HepG2 (cell line): Measurements from ENCODE around the gene PDS5B. TPM values are rescaled to one million over a fixed set of nuclear protein-coding genes. Genes with fewer than 3 reads are reported as not detected.

Experiments
- ETV6 ChIP-seq: sonication (generic); formaldehyde crosslinking; conservative IDR thresholded peaks from 2 replicates; pipeline ENCODE4 v1.4.0; 2020; ENCODE audit warnings: missing genetic modification reagents
- GTF3A ChIP-seq: sonication (generic); formaldehyde crosslinking; conservative IDR thresholded peaks from 2 replicates; pipeline ENCODE4 v1.4.0; 2020; ENCODE audit warnings: mild to moderate bottlenecking, missing genetic modification reagents
- KDM5B ChIP-seq: sonication (generic); formaldehyde crosslinking; IDR thresholded peaks from 2 replicates; pipeline ENCODE4 v1.4.0; 2020; ENCODE audit warnings: missing genetic modification reagents, mild to moderate bottlenecking, borderline replicate concordance
- MIER3 ChIP-seq: IDR thresholded peaks from 2 replicates; pipeline ENCODE4 v1.6.1; 2016; ENCODE audit warnings: missing compliant biosample characterization, borderline replicate concordance
- NFIC ChIP-seq: IDR thresholded peaks from 2 replicates; pipeline ENCODE4 v1.6.1; 2012; ENCODE audit warnings: mild to moderate bottlenecking, low read length, inconsistent platforms
- PLRG1 ChIP-seq: fragments of 450-650 bp; conservative IDR thresholded peaks from 2 replicates; pipeline ENCODE4 v1.6.1; 2016
- ZNF205 ChIP-seq: IDR thresholded peaks from 2 replicates; pipeline ENCODE4 v1.6.1; 2018; ENCODE audit warnings: missing biosample characterization, missing genetic modification reagents
- ZNF777 ChIP-seq: sonication (generic); formaldehyde crosslinking; IDR thresholded peaks from 2 replicates; pipeline ENCODE4 v1.4.0; 2020; ENCODE audit warnings: missing genetic modification reagents
- ZNF891 ChIP-seq: sonication (generic); formaldehyde crosslinking; IDR thresholded peaks from 2 replicates; pipeline ENCODE4 v1.5.0; 2020; ENCODE audit warnings: mild to moderate bottlenecking, missing genetic modification reagents
- polyA plus RNA-seq, 8 experiments: library from polyadenylated mRNA; depleted of rRNA in 3 of 8; stranded (reverse) in 7 of 8; unstranded in 1 of 8; fragments of >200 nt; fragmentation: Illumina TruSeq in 4 of 8; extraction: Trizol in 4 of 8; gene quantifications; 2 replicates each; pipeline versions ENCODE4 v1.2.1 to v1.2.3, GENCODE V29; 2011 to 2016; ENCODE audit warnings: low read depth in 4 of 8, missing spikeins in 1 of 8, mixed read lengths in 1 of 8; ENCODE audit not compliant: insufficient read depth in 1 of 8
- total RNA-seq, 5 experiments: library from RNA; depleted of rRNA; stranded (reverse); fragments of >200 nt; fragmentation: Illumina TruSeq; extraction: Trizol; gene quantifications; 2 replicates each; pipeline ENCODE4 v1.2.3, GENCODE V29; 2016; ENCODE audit warnings: low read depth in 1 of 5
- TF ChIP-seq, protein P1 (sequence below): sonication (generic); formaldehyde crosslinking; conservative IDR thresholded peaks from 2 replicates; pipeline ENCODE4 v1.4.0; 2020; ENCODE audit warnings: mild to moderate bottlenecking, missing genetic modification reagents, moderate library complexity
- TF ChIP-seq, protein P2 (sequence below): sonication (generic); formaldehyde crosslinking; conservative IDR thresholded peaks from 2 replicates; pipeline ENCODE4 v1.4.0; 2020; ENCODE audit warnings: missing genetic modification reagents
- TF ChIP-seq, protein P3 (sequence below): sonication (generic); formaldehyde crosslinking; IDR thresholded peaks from 2 replicates; pipeline ENCODE4 v1.5.1; 2020; ENCODE audit warnings: missing genetic modification reagents, mild to moderate bottlenecking, borderline replicate concordance
- TF ChIP-seq, protein P4 (sequence below): sonication (generic); formaldehyde crosslinking; IDR thresholded peaks from 2 replicates; pipeline ENCODE4 v1.4.0; 2020; ENCODE audit warnings: mild to moderate bottlenecking, missing genetic modification reagents
- TF ChIP-seq, protein P5 (sequence below): IDR thresholded peaks from 2 replicates; pipeline ENCODE4 v1.6.1; 2012; ENCODE audit warnings: low read depth, low read length, improper control_type of control experiment

Gene PDS5B
- total and polyA plus RNA-seq, 2 of the 13 experiments (the other 11 are each of a cell fraction or from before 2014, with no cell fraction given): 5.8 to 24.6 TPM

DNA sequence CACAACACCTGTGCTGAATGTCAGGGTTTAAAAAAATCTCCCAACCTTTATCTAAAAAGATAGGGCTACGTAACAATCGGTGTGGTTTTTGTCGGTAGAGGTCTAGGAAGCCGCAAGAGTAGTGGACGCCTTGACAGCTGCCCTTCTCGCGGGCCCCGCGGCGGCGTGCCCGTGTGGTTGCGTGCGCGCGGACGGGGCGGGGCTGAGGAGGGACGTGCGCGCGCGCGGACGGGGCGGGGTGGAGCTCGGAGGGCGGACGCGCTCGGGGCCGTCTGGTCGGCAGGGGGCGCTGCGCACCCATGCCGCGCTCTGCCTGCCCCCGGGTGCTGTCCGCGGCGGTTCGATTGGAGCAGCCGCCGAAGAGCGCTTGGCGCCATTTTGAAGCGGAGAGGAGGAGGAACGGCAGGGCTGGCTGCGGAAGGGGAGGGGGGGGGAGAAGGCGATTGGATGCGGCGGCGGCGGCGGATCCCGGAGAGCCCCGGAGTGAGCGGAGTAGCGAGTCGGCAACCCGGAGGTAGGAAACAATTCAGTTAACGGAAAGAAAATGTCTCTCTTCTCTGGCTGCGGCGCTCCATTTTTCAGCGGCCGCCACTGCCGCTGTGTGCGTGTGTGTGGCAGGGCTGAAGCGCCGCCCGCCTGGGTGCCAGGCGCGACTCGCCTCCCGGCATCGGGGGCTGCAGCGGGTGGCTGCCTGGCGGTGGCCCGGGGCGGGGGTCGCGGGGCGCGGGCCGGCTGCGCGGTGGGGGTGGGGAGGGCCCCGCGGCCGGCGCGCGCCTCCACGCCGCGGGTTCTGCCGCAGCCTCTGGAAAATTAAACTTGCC, at the start of gene PDS5B (continued):
- TF ChIP-seq, protein P1, sequence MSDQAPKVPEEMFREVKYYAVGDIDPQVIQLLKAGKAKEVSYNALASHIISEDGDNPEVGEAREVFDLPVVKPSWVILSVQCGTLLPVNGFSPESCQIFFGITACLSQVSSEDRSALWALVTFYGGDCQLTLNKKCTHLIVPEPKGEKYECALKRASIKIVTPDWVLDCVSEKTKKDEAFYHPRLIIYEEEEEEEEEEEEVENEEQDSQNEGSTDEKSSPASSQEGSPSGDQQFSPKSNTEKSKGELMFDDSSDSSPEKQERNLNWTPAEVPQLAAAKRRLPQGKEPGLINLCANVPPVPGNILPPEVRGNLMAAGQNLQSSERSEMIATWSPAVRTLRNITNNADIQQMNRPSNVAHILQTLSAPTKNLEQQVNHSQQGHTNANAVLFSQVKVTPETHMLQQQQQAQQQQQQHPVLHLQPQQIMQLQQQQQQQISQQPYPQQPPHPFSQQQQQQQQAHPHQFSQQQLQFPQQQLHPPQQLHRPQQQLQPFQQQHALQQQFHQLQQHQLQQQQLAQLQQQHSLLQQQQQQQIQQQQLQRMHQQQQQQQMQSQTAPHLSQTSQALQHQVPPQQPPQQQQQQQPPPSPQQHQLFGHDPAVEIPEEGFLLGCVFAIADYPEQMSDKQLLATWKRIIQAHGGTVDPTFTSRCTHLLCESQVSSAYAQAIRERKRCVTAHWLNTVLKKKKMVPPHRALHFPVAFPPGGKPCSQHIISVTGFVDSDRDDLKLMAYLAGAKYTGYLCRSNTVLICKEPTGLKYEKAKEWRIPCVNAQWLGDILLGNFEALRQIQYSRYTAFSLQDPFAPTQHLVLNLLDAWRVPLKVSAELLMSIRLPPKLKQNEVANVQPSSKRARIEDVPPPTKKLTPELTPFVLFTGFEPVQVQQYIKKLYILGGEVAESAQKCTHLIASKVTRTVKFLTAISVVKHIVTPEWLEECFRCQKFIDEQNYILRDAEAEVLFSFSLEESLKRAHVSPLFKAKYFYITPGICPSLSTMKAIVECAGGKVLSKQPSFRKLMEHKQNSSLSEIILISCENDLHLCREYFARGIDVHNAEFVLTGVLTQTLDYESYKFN (CRISPR knock-in tag): peak; percentile 21; the same call in 1 of the 2 replicates
- TF ChIP-seq NFIC (no peak), ZNF205 (CRISPR knock-in tag) (no peak), ETV6 (CRISPR knock-in tag) (no peak), ZNF891 (CRISPR knock-in tag) (no peak), PLRG1 (no peak), MIER3 (CRISPR knock-in tag) (peak; percentile 69; the same call in 1 of the 2 replicates), ZNF777 (CRISPR knock-in tag) (peak; percentile 63), KDM5B (CRISPR knock-in tag) (peak; percentile 49; the same call in 1 of the 2 replicates), GTF3A (CRISPR knock-in tag) (peak; percentile 79; the same call in 1 of the 2 replicates)
- TF ChIP-seq, protein P2, sequence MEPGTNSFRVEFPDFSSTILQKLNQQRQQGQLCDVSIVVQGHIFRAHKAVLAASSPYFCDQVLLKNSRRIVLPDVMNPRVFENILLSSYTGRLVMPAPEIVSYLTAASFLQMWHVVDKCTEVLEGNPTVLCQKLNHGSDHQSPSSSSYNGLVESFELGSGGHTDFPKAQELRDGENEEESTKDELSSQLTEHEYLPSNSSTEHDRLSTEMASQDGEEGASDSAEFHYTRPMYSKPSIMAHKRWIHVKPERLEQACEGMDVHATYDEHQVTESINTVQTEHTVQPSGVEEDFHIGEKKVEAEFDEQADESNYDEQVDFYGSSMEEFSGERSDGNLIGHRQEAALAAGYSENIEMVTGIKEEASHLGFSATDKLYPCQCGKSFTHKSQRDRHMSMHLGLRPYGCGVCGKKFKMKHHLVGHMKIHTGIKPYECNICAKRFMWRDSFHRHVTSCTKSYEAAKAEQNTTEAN (CRISPR knock-in tag): no peak; the same call in 1 of the 2 replicates
- TF ChIP-seq, protein P3, sequence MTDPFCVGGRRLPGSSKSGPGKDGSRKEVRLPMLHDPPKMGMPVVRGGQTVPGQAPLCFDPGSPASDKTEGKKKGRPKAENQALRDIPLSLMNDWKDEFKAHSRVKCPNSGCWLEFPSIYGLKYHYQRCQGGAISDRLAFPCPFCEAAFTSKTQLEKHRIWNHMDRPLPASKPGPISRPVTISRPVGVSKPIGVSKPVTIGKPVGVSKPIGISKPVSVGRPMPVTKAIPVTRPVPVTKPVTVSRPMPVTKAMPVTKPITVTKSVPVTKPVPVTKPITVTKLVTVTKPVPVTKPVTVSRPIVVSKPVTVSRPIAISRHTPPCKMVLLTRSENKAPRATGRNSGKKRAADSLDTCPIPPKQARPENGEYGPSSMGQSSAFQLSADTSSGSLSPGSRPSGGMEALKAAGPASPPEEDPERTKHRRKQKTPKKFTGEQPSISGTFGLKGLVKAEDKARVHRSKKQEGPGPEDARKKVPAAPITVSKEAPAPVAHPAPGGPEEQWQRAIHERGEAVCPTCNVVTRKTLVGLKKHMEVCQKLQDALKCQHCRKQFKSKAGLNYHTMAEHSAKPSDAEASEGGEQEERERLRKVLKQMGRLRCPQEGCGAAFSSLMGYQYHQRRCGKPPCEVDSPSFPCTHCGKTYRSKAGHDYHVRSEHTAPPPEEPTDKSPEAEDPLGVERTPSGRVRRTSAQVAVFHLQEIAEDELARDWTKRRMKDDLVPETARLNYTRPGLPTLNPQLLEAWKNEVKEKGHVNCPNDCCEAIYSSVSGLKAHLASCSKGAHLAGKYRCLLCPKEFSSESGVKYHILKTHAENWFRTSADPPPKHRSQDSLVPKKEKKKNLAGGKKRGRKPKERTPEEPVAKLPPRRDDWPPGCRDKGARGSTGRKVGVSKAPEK (CRISPR knock-in tag): no peak
- TF ChIP-seq, protein P4, sequence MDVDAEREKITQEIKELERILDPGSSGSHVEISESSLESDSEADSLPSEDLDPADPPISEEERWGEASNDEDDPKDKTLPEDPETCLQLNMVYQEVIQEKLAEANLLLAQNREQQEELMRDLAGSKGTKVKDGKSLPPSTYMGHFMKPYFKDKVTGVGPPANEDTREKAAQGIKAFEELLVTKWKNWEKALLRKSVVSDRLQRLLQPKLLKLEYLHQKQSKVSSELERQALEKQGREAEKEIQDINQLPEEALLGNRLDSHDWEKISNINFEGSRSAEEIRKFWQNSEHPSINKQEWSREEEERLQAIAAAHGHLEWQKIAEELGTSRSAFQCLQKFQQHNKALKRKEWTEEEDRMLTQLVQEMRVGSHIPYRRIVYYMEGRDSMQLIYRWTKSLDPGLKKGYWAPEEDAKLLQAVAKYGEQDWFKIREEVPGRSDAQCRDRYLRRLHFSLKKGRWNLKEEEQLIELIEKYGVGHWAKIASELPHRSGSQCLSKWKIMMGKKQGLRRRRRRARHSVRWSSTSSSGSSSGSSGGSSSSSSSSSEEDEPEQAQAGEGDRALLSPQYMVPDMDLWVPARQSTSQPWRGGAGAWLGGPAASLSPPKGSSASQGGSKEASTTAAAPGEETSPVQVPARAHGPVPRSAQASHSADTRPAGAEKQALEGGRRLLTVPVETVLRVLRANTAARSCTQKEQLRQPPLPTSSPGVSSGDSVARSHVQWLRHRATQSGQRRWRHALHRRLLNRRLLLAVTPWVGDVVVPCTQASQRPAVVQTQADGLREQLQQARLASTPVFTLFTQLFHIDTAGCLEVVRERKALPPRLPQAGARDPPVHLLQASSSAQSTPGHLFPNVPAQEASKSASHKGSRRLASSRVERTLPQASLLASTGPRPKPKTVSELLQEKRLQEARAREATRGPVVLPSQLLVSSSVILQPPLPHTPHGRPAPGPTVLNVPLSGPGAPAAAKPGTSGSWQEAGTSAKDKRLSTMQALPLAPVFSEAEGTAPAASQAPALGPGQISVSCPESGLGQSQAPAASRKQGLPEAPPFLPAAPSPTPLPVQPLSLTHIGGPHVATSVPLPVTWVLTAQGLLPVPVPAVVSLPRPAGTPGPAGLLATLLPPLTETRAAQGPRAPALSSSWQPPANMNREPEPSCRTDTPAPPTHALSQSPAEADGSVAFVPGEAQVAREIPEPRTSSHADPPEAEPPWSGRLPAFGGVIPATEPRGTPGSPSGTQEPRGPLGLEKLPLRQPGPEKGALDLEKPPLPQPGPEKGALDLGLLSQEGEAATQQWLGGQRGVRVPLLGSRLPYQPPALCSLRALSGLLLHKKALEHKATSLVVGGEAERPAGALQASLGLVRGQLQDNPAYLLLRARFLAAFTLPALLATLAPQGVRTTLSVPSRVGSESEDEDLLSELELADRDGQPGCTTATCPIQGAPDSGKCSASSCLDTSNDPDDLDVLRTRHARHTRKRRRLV: no peak
- TF ChIP-seq, protein P5, sequence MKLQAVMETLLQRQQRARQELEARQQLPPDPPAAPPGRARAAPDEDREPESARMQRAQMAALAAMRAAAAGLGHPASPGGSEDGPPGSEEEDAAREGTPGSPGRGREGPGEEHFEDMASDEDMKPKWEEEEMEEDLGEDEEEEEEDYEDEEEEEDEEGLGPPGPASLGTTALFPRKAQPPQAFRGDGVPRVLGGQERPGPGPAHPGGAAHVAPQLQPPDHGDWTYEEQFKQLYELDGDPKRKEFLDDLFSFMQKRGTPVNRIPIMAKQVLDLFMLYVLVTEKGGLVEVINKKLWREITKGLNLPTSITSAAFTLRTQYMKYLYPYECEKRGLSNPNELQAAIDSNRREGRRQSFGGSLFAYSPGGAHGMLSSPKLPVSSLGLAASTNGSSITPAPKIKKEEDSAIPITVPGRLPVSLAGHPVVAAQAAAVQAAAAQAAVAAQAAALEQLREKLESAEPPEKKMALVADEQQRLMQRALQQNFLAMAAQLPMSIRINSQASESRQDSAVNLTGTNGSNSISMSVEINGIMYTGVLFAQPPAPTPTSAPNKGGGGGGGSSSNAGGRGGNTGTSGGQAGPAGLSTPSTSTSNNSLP: no peak
